Effector CD4-positive, alpha-beta T cell (primary cell): ENCODE results near the gene BRI3.

ENCODE experiments used
- DNase-seq: peaks from one replicate; pipeline ENCODE4 v3.0.0-alpha.2; 2020

Gene BRI3

DNA sequence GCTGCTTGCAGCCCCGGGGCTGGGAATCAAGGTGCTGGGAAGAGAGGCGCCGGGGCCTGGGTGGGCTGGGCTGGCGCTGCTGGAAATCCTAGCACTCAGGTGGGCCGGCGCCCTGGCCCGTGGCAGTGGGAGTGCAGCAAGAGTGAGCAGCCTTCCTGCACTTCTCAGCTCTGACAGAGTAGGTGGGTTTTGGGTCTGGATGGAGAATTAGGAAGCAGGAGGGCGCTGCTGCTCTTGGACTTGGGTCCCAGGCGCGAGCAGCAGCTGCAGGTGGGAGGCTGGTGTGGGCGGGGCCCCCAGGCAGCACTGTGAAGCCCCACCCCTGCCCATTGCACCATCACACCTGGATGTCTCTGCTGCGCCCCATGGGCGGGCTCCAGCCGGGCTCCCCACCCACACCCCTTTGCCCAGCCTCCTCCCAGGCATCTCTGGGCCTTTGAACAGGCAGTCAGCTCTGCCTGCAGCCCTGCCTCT, 6.0 kb downstream of the BRI3 start:
- DNase-seq = no peak

DNA sequence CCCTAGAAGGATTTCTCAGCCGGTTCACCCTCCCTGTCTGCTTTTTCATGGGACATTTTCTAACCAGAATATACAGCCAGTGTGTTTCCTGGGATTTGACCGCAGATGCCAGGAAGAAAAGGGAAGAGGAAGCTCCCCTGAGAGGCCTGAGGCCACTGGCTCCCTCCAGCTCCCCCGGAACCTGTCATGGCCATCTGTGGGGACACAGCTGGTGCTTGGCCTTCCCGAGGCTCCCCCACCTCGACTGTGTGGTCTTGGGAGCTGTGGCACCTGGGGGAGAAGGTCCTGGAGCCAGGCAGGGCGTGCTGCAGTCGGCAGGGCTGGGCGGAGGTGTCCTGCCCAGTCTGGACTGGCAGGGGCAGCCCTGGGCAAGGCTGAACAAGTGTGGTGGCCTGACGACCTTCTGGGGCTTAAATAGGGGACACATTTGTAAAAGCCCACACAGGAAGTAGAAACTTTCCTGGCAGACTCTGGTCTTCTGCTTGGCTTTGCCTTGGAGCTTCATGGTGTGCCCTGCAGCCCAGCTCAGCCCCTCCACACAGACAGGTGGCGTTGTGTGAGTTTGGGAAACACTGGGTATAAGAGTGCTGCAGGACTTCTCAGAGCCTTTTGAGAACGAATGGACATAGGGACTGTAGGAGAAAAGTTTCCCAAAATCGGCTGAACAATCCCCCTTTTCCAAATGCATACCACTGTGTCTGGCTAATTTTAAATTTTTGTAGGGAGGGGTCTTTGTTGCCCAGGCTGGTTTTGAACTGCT, 6.8 kb downstream of the BRI3 start:
- DNase-seq = no peak

DNA sequence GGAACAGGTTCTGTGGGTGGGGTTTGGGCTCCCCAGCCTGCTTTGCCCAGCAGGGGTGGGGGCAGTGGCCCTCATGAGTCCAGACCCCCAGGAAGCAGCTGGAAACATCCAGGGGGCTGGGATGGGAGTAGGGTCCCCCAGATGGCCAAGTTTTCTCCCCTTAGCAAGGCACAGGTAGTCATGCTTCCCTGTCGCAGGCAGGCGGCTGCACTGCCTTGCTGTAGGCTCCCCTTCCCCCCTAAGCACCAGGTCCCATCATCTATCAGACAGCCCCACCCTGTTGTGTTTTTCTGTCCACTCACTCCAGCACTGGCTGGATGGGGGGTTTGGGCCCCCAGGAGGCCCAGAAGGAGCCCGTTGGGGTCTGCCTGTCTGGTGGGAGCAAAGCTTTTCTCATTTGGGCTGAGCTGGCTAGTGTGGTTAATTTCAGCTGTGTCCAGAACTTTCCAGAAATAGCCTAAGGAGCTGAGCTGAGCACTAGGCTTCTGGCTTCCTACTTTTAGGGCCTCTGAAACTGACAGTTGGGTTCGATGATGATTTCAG, 7.9 kb downstream of the BRI3 start:
- no peak for DNase-seq

DNA sequence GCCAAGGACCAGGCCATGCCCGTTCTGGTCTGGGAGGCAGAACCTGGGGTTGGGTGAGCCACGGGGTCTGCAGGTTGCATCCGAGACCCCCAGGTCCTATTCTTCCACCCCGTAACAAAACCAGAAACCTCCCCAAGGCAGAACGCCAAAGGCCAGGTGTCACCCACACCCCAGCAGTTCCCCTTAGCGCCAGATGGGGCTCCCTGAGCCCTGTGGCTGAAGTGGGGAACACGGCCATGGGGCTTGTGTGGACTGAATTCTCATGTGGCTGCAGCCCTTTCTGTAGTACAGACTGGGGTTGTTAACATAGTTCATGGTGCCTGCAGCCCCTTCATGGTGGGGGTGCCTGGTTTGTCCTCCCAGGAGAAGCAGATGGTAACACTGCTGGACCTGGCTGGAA, 10.2 kb downstream of the BRI3 start:
- DNase-seq = no peak

DNA sequence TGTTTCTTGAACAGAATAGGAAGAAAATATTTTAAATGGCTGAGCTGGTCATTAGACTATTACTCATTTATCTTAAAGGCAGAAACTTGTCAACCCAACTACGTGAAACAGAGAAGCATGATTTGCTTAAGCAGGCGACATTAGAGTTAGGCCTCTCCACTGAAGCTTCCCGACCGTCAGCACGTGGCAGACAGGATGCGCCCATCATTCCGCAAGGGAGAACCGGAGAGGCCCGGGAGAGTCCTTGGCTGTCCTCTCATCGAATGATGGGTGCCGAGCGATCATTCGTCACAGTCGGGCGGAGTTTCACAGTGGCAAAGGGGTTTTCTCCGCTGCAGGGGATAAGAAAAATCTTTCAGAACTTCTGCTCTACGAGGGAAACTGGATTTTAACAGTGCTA, 11.8 kb downstream of the BRI3 start:
- no peak for DNase-seq

DNA sequence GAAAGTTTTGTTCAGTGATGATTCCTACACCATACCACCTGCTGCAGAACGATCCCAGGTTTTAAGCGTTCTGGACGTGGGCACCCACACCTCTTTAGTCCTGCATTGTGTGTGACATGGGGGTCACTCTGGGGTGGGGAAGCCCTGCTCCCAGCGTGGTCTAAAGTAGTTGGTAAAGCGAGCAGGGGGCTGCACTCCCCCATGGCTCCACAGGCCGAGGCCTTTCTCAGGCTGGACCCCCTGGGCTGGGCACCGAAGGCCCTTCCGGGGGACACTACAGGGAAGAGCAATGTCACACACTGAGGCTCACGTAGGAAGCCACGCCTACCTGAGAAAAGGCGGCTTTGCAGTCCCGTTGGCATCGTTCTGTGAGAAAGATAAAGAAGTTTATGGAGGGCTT, 12.3 kb downstream of the BRI3 start:
- no peak for DNase-seq

DNA sequence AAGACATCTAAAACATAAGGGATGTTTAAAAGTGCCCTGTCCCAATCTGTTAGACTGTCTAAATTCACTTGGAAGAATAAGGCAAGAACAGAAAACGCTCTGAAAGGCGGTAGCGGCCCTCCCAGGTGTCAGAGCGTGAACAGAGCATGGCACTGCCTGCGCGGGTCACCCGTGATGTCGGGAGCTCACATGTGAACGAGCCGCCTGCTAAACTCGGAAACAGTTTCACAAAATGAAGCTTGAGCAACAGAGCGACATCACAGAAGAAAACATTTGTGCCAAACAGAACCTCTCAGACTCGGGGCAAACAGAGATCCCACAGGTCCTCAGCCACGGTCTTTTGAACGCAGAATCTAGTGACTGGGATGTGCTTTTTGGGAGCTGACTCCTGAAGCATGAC, 12.8 kb downstream of the BRI3 start:
- no peak for DNase-seq

DNA sequence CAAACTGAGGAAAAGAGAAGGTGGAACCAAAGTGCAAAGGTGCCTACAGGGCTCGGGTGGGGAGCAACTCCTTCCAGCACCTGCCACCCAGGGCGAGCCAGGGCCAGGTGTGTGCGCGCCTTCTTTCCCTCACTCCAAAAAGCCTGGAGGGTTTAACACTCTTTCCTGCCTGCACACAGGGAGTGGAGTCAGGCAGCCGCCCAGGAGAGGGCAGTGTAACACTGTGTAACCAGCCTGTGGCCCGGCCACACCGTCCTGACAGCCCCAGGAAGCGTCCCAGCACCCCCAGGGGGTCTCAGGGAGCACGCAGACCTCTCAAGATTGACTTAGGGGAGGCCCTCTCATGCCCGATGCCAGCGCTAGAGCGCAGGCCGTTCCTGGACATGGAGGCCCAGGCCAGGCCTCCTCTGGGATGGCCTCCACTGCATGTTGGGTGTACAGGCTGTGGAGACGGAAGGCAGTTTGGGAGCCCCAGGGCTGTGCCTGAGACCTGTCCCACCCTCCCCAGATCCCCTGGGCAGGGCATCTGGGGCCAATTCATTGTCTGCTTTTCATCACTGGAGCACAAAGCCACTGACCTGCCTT, 13.4 kb downstream of the BRI3 start:
- DNase-seq = no peak

DNA sequence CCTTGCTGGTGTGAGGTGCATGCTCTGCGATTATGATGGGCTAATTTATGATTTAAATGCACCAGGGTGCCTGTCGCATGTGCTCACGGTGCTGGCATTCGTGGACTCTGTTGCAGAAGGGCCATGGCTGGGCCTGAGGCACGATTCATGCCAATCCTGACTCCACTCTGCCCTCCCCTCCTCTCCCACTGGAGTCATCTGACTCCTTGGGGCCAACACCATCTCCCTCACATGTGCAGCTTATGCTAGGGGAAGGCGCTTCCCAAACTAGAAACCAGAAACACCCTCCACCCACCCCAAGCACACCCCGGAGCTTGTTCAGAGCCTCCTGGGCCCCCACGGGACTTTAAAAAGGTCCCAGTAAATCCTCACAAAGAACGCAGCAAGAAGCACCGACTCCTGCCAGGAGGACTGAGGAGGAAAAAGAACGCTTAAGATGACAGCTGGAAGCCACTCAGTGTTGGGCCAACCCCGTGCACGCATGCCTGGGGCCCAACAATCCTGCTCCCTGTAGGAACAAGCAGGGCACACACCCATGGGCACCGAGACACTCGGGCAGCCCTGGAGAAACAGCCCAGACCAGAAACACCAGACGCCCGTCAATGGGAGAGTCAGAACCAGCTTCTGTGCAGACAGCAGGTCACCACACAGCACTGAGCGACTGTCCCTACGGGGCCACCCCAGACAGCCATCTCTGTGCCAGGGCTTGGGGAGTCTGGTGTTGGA, 14.1 kb downstream of the BRI3 start:
- no peak for DNase-seq

DNA sequence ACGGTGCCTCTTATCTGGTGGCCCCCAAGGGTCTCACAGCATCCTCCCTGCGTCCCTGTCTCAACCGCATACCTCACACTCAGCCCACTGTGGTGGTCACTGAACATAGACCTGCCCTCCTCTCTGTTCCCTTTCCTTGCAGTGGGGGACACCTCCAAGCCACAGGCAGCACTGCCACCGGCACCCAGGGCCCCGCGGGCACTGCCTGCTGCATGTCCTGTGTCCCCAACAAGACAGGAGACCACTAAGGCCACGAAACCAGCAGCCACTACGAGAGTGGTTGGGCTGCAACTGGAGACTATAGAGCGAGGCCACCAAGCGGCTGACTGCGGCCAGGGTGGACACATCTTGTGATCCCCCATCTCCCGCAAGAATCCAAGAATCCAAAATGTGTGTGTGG, 15.3 kb downstream of the BRI3 start:
- DNase-seq = no peak

DNA sequence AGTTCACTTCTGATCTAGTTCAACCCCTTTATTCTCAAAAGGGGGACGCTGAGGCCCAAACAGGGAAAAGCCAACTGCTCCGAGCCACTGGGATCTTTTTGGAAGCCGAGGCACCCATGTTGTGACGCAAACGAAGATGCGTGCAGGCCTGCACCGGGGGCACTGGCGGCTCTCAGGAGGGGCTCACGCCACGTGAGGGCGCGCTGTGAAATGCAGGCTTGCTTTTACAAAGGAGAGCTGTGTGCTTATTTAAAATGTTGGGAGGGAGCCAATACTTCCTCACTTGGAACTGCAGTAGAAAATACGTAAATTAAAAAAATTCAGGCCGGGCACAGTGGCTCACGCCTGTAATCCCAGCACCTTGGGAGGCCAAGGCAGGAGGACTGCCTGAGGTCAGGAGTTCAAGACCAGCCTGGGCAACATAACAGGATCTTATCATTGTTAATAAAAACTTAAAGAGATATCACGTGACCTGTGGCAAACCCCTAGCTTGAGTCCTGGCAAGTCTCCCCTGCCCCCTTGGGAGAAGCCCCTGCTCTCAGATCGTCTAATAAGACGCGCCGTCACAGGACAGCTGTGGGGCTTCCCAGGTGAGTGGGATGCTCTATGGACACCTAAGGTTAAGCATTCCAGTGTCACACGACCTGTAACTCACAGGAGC, 16.3 kb downstream of the BRI3 start:
- no peak for DNase-seq

DNA sequence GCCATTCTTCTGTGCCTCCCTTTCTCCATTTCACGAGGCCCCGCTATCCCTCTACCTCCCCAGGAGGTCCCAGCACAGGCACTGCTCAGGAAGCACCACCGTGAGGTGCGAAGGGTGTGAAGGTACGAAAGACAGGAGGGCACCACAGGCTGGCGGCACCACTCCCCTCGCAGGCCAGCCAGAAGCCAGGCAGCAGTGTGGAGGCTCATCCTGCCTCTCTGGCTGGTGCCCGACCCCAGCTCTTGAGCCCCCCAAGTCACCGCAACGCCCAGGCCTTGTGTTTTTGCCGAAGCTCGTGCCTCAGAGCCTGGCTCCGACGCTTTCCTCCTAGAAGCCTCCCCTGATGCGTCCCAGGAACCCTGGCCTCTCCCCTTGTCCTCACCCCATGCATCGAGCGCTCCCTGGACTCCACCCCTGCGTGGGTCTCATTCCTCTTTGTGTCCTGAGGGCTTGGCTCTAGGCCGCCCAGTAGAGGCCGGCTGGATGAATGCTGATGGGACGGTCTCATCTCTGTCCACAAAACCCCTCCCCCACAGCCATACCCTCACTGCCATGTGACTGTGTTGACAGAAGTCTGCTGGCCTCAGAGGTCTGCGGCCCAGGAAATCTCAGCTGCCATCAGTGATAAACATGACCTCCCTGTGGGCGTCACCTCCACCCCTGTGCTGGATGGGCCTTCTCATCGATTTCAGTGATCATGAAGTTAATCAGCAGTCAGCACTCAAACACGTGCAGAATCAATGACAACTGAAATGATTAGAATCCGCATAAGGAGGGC, 19.3 kb downstream of the BRI3 start:
- DNase-seq = no peak

DNA sequence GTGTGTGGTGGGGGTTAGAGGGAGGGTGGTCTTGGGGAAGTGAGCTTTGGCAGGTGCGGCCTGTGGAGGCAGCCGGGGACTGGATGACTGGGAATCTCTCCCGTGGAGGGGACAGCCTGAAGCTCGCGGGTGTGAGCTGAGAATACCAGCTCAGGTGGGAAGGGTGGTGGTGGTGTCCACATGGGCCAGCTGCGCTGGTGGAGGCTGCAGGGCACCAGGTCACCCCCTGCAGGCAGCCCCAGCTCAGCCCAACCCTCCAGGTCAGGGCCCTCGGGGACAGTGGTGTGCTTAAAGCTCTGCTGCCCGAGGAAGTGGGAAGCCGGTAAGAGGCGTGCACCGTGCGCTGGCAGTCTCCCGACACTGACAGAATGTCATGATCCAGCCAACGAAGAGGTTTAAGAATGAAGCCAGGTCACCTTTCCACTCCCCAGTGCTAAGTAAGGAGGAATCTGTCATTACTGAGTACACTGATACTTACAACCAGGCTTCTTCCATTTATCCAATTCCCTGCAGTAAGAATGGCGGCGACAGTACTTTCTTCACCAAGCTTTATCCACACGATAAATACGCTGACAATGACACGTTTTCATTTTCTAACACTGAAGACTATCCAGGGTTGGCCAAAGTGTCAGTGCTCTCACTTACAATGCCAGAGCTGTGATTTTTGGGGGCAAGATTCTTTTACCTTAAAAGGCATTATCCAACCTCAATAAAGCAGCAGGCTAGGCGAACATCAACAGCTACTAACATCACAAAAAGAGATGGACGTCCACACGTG, 20.4 kb downstream of the BRI3 start:
- DNase-seq = no peak

DNA sequence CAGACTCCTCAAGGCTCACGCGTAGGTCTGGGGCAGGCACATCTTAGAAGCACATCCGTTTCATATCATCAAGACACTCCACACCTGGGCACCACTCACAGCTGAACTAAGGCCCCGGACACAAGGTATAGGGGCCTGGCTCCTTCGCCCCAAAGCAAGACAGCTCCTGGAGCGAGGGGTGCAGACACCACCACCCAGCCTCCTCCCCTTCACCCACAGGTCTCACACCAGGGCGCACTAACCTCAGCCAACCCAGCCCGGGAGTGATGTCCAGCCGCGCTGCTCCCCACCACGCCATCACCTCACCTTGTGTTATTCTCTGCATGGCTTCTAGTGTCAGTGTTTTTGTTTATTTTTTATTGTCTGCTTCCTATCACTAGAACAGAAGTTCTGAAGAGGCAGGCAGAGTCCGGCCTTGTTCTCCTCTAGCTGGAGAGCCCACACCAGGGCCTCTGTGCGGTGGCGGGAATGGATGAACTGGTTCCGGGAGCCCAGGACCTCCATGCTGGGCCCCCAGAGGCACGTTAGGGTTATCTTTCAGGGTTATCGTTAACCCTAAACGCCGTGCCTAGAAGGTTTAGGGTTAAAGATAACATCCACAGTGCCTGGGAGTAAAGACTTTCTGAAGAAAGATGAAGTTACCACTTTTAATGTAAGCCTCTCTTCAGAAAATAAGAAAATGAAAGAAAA, 21.8 kb downstream of the BRI3 start:
- DNase-seq = no peak

DNA sequence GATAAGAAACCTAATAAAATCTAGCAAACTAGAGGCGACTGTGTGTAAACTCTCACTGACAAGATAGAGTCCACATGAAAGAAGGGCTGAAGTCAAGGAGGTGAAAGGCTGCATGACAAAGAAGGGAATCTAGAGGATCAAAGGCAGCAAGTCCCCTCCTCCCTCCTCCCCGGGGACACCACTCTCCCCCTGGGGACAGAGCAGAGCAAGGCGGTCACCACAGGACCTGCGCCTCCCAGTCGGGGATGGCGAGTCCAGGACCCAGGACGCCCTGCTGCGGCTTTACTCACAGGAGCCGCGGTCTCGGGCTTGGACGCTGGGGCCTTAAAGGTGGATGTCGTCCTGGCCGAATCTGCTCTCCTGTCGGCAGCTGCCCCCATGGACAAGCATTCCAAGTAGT, 22.4 kb downstream of the BRI3 start:
- DNase-seq = no peak

DNA sequence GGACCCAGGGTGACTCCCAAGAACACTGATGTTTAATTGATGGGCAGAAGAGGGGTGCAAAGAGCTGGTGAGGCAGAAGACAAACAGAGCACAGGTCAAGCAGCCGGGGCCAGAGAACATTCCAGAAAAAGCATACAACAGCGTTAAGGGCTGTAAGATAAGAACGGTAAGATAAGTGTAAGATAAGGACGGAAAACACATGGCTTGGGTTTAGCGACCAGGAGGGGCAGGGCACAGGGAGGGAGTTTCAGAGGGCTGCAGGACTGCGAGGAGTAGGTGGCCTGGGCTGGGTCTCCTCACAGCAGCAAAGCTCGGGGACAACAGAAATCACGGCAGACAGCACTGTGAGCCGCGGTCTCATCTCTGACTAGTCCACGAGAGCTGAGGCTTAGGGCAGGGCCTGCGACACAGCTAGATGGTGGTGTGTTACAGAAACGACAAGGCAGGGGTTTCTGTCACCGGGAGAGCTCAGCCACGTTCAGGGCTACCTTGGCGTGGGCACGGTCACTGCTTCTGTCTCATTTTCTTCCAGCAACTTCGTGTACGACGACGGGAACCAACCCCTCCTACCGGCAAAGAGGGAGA, 24.6 kb downstream of the BRI3 start:
- DNase-seq = no peak

DNA sequence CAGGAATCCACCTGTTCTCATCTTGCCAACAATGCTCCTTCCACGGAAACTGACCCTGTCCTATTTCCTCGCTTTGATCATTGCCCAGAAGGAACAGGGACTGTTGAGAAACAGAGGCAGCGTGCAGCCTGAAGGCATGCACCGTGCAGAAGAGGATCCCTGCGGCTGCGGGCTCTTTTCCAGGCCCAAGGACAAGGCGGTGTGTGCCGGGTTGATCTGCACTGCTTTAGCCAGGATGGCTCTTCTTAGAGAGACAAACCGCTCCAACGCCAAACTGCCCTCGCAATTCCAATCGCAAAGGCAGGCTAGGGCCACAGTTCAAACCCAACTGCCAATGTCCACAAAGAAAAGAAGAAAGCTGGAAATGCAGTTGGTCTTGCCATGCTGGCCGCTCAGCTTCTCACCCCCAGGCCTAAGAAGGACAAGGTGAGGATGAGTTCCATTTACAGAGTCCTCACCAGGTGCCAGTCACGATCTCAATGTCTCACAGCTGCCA, 26.5 kb downstream of the BRI3 start:
- no peak for DNase-seq

DNA sequence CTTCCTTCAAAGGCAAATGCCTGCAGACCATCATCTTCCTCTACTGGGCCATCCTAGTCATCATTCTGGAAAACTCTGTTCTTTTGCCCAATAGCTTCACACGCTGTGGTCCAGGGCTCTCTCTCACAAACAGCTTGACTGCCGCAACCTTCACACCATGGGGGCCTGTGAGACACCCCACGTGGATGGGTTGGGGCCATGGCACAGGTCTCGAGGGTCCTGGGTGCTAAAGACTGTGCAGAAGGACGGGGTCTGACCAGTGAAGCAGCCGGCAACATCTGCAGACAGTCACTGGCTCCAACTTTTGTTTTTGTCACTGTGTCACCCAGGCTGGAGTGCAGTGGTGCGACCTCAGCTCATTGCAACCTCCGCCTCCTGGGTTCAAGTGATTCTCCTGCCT, 28.1 kb downstream of the BRI3 start:
- no peak for DNase-seq

DNA sequence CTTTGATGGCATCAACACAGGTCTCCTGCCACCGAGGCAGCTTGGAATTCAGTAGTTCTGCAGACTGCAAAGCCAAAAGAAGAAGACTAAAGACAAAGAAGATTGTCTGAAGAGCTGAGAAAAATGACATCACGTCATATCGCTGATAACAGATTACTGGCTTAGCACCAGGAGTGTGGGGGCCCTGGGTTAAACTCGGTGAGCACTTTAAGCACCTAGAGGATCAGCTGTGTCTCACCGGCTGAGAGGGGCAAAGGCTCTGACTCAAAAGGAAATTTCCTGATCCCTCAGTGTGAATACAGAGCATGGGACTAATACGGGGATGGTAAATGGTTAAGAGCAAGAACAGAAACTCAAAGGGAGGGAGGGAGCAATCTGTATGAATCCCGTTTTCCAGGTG, 30.7 kb downstream of the BRI3 start:
- DNase-seq = no peak

DNA sequence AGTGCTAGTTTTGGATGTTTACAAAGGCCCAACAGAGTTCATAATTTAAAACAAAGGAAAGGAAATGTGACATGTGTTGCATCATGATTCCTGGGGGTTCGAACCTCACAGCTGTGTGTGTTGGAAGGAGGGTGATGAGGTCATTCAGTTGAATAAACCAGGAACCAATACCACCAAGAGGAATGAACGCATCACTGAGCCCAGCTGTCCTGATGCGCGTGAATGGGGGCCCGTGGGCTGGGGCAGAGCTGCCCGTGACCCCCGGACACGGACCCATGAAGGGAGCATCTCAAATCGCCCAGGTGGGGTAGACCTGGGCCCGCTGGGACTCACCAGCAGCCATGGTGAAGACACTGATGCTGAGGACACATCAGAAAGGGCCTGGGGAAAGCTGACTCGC, 33.0 kb downstream of the BRI3 start:
- DNase-seq = no peak
